Activated T-cell treated with anti-CD3 and anti-CD28 coated beads, Interleukin-2, amount 50 U/mL, for 48 hours (primary cell): ENCODE data around the gene TAGLN2.

Experiments used
- DNase-seq, 2 experiments: peaks; one replicate each; pipeline ENCODE4 v3.0.0-alpha.2; 2020

Gene TAGLN2

DNA sequence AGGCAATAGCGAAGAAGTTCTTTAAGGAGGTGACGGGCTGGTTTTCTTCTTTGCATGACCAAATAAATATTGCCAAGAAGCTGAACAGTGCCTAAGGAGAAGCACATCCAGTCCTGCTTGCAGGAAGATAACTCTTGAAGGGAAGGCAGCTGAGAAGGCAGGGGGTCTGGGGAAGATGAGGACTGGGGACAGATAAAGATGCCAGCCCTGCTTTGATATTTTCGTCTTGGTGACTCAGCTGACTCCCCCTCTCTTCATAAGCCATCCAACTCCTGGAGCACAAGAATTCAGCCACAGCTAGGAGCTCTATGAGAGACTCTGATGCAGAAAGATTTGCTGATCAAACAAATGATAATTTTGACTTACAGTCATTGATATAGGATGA lies 28.8 kb downstream of the TAGLN2 start:
- no peak for DNase-seq

DNA sequence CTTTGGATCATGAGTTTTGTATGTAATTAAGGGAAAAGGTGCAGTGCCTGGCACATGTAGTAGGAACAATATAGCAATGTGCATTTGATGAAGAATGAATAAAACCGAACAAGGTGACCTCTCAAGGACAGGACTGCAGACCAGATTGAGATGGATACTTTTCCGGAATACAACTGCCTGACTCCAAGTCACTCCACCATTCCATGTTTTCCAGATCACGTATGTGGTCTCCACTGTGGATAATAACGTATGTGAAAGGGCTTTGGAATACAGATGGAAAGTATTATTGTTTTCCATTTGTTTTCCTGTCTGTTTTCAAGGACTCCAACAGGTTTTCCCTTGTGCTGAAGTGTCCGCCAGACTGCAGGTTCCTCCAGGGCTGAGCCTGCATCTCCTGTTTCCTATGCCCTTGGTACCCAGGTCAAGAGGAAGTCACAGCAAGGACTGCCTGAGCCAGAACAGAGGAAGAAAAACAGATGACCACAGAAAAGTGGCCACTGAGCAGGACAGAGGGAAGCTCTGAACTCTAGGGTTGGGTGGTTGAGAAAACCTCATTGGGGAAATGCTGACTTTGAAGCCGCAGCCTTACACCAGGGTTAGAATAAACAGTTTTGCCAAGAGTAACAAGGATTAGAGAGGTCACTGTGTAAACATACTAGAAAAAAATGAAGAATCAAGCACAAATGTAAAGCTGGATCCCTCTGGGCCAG lies 29.3 kb downstream of the TAGLN2 start:
- no peak for DNase-seq

DNA sequence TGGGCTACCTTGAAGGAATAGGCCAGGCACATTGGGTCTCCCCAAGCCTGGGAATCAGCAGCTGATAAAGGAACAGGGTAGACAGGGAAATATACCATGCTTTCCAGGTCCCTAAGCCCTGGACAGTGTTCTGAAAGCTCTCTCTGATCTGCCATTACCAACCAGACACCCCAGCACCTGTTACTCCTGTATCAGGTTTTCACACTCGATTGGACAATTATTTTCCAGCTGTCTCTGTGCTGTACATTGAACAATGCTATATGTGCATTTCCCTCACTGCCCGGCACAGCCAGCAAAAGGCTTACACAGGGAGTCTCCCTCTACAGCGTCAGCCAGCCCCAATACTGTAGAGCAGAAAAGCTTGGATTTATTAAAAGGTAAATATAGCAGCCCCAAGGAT lies 30.0 kb downstream of the TAGLN2 start:
- no peak for DNase-seq

DNA sequence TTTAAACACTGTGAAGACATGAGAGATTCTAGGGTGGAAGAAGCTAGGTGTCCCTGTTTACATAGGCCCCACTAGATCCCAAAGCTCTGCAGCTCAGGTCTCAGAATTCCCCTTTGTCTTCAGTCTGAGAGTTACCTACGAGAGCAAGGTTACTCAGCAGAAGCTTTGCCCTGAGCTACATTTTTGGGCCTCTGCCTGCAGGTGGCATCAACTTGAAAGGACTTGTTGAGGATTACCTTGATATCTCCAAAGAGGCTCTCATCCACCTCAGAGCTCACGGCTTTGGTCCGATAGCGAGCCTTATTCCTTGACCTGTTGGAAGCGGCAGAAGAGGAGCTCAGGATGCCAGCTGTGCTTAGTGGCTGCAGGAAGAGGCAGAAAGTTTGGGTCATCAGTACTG lies 32.4 kb downstream of the TAGLN2 start:
- DNase-seq = no peak

DNA sequence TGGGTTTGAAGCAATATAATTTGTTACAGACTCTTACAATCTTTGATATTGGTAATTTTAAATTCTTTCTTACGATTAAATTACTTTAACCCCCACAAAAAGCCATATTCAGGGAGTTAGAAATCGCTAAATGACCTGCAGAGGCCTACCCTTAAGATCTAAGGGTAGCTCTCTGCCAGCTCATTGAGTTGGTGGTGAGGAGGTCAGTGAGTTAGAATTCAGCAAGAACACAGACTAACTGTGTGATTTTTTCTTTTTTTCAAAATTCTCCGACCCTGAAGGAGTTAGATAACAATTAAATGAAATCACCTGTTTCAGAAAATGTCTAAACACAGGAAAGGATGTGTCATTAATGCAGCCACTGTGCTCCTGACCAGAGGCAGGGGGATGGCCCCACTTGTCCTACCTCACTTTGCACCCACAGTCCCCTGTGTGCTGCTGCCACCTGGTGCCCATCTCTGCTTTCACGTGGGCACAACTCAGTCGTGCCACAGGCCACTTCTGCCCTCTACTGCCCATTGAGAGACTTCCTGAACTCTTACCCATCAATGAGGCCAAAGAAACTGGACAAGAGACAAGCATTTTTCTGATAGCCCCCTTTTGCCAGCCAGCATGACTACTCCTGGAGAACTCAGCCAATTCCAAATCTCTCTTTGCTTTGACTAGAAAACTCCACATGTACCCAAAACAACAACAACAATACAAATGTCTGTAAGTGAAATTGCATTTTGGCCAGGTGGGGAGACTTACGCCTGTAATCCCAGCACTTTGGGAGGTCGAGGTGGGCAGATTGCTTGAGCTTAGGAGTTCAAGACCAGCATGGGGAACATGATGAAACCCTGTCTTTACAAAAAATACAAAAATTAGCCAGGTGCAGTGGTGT lies 33.8 kb downstream of the TAGLN2 start:
- peak; percentile 86 for DNase-seq

DNA sequence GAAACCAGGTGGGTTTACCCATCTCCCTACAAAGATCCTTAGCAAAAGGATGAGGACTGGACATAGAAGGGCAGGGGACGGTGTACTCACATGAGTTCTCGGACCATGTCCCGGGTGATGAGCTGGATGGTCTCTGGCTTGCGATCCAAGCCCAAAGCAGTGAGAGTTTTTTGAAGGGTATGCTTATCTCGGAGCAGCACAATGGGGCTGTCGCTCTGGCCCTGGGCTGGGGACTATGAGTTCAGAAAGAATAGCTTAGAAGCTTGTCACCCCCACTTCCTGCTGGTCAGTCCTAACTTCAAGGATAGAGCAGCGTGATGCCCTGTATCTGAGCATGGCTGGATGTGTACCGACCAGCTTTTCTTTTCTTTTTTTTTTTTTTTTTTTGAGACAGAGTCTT lies 34.9 kb downstream of the TAGLN2 start:
- no peak for DNase-seq

DNA sequence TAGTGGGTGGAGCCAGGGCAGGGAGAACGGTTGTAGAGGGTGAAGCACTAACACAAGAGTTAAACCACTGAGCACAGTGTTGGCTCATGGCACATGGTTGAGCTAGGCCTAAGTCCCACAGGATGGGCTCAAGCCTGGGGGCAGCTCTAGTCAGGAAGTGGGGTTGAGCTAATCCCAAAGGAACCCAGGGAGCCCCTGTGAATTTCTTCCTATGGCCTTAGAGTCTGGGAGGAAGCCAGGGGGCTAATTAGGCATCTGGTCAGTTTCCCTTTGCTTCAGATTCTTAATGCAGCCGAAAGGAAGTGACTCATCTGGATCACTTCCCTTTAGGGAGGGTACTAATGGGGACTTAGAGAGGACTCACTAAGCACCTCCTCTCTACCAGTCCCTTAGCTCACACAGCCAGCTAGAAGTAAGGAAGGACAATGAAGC lies 35.5 kb downstream of the TAGLN2 start:
- no peak for DNase-seq

DNA sequence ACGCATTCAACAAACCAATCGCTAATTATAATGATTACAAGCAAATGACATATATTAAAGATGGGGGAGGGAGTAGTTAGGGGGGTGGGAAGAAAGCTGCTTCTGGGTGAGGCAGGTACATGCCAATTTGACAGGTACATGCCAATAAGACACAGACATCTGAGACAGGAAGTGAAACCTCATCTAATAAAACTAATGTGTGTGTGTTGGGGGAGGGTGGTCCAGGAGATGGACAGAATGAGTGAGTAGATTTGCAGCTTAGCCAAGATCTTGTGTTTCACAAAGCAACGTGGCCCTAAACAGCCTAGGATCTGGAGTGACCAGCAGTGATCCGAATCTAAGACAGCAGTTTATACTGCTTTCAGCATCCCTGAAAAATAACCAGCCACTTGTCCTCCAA lies 36.1 kb downstream of the TAGLN2 start:
- no peak for DNase-seq

DNA sequence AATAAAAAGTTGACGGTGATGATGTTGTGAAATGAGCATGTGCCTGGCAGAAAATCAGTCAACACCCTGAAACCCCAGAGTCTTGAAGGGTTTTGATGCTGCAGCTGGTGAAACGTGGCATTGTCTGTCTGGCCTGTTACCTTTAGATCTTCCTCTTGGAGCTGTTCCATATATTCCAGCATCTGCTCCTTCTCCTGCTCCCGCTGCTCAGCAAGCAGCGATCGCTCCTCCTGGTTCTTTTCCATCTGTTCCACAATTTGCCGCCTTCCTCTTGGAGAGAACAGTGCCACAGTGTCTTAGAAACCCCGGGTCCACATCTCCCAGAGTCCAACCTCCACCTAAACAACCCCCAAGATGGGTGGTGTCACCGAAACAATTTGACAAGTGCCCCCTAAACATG lies 41.0 kb downstream of the TAGLN2 start:
- DNase-seq = no peak

DNA sequence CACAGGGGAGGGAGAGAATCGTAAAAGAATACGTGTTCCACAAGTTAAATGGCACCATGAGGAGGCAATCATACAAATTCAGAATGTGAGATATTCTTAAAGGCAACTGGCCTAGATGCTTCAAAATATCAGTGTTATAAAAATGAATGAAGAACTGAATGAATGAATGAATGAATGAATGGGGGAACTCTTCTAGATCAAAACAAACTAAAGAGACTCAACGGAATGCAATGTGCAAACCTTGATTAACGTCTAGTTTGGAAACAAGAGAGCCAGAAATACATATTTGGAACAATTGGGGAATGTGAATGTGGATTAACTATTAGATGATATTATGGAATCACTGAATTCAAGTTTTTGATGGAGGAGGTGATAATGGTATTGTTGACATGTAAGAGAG lies 42.2 kb downstream of the TAGLN2 start:
- DNase-seq = no peak

DNA sequence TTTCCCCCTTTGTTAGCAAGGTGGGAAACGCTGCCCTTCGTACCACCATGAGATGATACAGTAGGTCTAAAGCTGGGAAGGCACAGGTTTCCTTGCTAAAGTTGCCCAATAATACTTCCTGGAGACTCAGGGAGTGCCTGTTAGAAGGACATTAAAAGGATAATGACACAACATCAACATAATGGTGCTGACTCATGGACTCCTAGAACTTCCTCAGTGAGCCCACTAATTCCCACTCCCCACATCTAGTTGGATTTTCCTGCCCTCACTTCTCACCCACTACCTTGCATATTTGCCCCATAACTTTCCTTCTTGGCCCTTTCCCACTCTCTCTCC lies 42.8 kb downstream of the TAGLN2 start:
- DNase-seq = no peak

DNA sequence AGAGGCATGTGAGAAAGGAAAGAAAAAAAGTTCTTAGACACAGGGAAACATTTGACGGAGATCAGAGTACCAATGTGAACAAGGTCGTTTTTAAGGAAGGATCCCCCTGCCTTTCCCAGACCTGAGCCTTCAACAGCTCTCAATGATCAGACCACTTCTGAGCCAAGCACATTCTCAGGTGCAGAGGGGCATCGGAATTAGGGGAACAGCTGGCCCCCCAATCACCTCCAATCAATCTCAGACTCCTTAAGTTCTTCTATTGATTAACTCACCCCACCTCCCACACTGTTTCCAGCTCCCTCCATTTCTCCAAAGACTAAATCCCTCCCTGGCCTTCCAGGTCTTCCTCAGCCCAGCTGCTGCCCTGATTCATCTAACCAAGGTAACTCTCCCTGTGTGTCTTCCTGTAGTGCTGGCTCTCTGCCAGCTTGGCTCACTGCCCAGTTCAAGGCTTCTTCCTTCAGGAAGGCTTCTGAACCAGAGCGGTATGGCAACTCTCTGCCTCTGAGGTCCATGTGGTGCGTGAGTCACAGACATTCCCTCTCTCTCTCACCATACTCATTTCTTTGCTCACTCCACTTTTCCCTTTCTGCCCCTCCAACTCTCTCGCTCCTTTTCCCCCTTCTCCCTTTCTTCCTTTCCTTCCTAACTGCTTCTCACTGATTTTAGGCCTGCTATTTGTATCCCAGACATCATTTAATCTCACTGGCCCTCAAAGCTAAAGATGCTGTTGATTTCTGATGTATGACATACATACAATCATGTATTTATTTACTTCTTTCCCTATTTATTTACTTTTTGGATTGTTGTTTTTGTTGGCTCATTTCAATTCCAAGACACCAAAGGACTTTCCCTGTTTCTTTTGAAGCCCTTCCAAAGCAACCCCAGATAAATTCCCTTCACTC lies 43.4 kb downstream of the TAGLN2 start:
- peak in 1 of 2 experiments; percentile 32 for DNase-seq

DNA sequence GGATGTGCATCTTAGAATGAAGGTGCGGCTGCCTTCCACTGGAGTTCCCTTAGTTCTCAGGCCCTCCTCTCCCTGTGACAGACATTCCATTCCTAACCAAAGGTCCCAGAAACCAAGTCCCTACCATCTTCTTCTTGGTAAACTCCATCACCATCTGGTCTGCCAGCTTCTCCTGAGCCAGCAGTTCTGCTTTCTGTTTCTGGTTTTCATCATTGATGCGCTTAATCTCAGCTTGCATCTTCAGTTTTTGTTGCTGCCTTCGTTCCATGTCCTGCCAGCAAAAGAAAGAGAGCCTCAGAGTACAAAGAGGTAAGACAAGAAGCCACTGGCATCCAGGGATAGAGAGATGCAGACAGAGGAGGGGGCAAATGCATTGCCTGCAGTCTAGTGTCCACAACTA lies 44.9 kb downstream of the TAGLN2 start:
- DNase-seq = no peak

DNA sequence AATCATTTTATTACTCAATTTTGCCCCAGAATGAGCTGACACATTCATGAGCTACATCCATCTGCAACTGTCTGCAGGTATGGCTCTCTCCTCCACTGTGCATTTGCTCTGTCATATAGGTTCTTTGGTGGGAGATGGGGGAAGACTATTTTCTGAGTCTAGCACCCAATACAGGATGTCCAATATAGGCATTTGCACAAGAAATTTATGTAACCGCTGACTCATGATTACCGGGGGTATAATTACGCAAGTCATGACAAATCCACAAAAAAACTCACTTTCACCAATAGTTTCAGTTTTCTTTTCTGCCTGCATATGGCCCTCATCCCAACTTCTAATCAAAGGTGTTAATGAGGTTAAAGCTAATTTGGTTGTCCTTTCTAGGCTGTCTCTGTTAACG lies 45.3 kb downstream of the TAGLN2 start:
- DNase-seq = no peak

DNA sequence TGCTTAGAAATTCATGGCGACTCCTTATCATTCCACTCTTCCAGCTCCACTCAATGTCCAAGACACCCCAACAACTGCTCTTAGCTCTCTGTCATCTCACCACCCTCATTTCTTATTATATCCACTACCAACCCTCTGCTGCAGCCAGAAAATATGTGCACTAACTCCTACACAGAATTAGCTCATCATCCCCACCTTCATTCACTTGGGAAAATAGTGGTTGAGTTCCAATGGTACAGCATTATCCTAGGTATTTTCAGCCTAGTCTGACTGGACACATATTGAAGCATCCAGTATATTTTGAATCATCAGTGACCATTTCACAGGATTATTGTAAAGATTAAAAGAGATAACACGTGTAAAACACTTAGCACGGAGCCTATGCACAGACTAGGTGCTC lies 46.2 kb downstream of the TAGLN2 start:
- DNase-seq = no peak

DNA sequence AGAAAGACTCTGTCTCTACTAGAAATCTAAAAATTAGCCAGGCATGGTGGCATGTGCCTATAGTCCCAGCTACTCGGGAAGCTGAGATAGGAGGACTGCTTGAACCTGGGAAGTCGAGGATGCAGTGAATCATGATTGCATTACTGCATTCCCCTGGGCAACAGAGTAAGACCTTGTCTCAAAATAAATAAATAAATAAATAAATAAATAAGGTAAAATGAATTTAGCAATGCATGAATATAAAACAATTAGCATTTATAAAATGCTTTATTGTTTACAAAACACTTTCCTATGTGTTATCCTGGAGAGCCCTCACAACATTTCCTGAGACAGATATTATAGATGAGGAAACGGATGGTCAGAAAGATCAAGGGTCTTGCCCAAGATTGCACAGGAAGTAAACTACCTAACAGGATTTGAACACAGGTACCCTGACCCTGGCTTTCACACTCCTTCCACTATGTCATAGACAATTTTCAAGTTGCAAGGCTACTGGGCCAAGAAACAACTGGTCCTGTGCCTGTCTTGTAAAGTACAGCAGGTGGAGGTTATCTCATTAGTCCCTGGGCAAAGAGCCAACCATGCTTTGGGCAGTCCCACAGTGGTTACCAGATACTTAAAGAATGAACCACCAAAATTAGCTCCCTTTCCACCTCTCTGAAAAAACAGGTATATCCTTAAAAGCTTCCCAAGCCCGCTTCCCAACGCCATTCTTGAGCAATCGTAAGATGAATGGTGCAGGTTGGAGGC lies 47.4 kb downstream of the TAGLN2 start:
- no peak for DNase-seq

DNA sequence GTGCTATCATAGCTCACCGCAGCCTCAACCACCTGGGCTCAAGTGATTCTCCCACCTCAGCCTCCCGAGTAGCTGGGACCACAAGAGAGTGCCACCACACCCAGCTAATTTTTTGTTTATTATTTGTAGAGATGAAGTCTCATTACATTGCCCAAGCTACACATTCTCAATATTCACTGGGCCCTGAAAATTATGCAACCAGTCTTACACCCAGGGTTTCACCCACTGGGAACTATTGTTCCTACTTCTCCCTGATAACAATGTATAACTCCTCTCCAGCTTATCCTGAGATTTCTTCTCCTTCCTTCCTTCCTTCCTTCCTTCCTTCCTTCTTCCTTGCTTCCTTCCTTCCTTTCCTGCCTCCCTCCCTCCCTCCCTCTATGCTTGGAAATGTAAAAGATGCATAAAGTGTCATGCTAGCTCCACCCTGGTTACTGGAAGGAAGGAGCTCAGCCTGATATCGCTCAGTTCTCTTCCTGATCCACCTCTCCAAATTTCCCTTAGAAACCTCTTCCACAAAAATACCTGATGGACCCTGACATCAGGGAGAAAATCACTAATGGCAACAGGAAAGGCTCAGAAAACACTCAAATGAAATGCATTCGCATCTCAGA lies 51.7 kb downstream of the TAGLN2 start:
- no peak for DNase-seq

DNA sequence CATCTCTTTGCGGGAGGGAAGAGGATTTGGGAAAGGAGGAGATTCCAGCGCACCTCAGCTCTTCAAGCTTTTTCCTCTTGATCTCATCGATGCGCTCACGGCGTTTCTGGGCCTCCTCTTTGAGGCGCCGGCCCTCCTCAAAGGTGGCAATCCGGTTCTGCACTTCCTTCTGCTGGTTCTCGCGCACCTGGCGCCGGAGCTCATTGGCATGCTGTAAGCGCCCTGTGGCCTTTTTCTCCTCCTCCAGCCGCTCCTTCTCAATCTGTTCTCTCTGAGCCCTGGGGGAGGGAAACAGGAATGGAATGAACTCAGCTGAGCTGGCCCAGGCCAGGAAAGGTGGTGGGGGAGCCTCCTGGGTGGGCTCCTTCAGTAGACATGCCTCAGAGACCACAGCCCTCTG lies 52.4 kb downstream of the TAGLN2 start:
- no peak for DNase-seq

DNA sequence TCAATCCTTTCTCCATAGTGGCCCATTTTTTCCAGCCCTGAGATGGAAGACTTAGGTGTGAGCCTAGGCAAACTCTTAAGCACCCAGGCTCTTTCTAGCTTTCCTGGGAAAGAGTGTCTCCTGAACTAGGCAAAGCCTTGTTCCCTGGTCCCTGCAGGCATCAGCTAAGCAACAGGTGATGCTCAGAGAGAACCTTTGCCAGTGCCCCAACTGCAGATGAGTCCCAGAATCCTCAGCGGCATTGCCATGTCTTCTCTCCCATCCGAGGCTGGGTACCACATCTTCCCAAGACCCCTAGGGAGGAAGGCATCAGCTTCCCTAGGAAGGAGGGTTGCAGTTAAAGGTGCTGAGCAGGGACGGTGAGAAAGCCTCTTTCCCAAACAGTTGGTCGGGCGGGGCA lies 54.6 kb downstream of the TAGLN2 start:
- DNase-seq = no peak

DNA sequence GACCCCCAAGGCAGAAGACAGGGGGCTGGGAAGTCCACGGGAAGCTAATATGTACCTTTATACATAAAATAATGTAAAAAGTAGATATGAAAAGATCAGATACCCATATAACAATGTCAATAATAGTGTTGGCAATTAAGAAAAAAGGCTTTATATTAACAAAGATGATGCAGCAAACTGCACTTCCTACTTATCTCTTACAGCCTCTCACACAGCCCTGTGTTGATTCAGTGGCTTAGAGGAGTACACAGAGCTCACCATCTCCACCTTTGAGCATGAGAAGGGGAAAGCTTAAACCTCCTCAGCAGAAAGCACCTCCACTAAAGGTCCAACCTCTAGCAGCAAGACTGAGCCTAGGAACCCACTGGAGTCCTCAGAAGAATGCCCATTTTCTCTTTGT lies 55.7 kb downstream of the TAGLN2 start:
- no peak for DNase-seq

DNA sequence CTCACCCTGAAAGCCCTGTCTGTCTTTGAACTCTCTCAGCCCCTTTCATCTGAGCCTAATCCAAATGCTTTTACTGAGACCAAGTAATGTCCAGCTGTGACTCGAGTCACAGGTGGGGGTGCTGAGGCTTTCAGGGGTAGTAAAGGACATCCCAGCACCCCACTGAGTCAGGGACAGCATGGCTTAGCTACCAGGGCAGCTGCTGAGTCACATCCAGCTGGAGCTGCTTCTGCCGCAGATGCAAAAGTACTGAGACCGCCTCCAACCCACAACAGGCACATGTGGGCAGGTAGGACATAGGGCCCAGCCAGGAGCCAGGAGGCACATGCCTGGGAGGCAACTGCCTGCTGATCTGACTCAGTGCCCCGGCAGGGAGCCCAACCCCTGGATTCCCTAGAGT lies 56.1 kb downstream of the TAGLN2 start:
- DNase-seq = peak; percentile 35 to 50

DNA sequence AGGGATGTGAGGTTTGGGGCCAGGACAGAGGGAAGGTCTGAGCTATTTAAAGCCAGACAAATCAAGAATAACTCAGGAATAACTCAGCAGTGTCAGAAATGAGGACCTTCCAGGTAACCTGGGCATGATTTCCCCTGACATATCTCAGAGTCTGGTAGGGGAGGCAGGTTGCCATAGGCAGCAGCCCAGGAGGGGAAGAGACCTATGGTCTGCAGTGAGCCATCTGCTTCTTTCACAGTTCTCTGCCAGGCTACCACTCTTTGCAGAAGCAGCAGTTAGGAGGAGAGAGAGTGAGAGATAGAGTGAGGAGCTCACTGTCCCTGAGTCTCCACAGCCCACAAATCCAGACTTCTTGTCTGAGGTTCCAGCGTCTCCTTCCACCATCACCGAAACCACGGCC lies 56.5 kb downstream of the TAGLN2 start:
- no peak for DNase-seq
